HUES48 (cell line): ENCODE data around the gene ANTXR2.
"Not testable (repeated sequence)": the region's sequence is repeated elsewhere in the genome, so short reads cannot be mapped to it uniquely, and the experiment has no call there.

ENCODE experiments used
- H3K27ac ChIP-seq: one replicate; pipeline ENCODE4 v1.7.0; 2013; ENCODE audit warnings: low read depth, low read length, inconsistent platforms
- H3K27me3 ChIP-seq: 2 replicates; pipeline ENCODE4 v1.6.1; 2013; ENCODE audit warnings: mild to moderate bottlenecking, low read length; ENCODE audit not compliant: control insufficient read depth, insufficient read depth
- H3K36me3 ChIP-seq: 2 replicates; pipeline ENCODE4 v1.6.1; 2013; ENCODE audit warnings: low read length; ENCODE audit not compliant: control insufficient read depth, insufficient read depth
- H3K4me1 ChIP-seq: 2 replicates; pipeline ENCODE4 v1.6.1; 2013; ENCODE audit warnings: mild to moderate bottlenecking, low read length; ENCODE audit not compliant: control insufficient read depth, insufficient read depth
- H3K4me3 ChIP-seq: 2 replicates; pipeline ENCODE4 v1.5.1; 2013; ENCODE audit warnings: mild to moderate bottlenecking, low read depth, low read length
- H3K9ac ChIP-seq: 2 replicates; pipeline ENCODE4 v1.6.1; 2013; ENCODE audit warnings: mild to moderate bottlenecking, low read depth, low read length, moderate library complexity
- H3K9me3 ChIP-seq: 2 replicates; pipeline ENCODE4 v1.6.1; 2013; ENCODE audit warnings: low read length; ENCODE audit not compliant: control insufficient read depth, insufficient read depth

Gene ANTXR2

DNA sequence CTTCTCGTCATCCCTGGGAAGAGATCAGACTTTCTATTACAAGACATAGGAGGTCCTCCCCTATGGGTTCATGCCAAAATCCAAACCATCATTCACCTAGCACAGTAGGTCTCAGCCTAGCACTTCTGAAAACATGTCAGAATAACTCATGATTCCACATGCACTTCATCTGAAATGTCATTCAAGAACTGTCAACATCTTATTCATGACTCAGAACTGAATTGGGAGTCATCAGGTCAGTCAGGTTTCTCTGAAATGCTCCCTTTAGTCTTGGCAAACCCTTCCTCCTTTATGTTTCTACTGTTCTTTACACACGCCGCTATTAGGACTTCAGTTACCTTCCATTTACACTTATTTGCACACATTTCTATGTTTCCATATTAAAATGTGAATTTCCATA lies 67.2 kb downstream of the ANTXR2 start:
- Histone ChIP-seq H3K9me3 (no peaks in the 10 kb centered on the region), H3K36me3 (no peaks in the 10 kb centered on the region), H3K27me3 (no peaks in the 10 kb centered on the region), H3K4me3 (no peak overlapping the region), H3K9ac (no peak overlapping the region), H3K4me1 (no peaks in the 10 kb centered on the region), H3K27ac (no peak overlapping the region)

- Histone ChIP-seq H3K36me3 (no peaks in the 10 kb centered on the region), H3K27me3 (no peaks in the 10 kb centered on the region)
Measured at GRCh38 chr4:80004319-80004718, 68.7 kb downstream of the ANTXR2 start.

DNA sequence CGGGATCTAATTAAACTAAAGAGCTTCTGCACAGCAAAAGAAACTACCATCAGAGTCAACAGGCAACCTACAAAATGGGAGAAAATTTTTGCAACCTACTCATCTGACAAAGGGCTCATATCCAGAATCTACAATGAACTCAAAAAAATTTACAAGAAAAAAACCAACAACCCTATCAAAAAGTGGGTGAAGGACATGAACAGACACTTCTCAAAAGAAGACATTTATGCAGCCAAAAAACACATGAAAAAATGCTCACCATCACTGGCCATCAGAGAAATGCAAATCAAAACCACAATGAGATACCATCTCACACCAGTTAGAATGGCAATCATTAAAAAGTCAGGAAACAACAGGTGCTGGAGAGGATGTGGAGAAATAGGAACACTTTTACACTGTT lies 70.5 kb downstream of the ANTXR2 start:
- not testable (repeated sequence) for H3K9ac ChIP-seq, H3K27me3 ChIP-seq, H3K36me3 ChIP-seq, H3K9me3 ChIP-seq, H3K27ac ChIP-seq, H3K4me1 ChIP-seq, H3K4me3 ChIP-seq

More at GRCh38 chr4:80004319-80004718, 68.7 kb downstream of the ANTXR2 start:
- Histone ChIP-seq H3K4me3 (no peak overlapping the region), H3K27ac (no peak overlapping the region), H3K9ac (no peak overlapping the region), H3K9me3 (no peaks in the 10 kb centered on the region), H3K4me1 (no peaks in the 10 kb centered on the region)

- not testable (repeated sequence) for H3K27me3 ChIP-seq, H3K4me1 ChIP-seq, H3K4me3 ChIP-seq, H3K9ac ChIP-seq, H3K36me3 ChIP-seq, H3K9me3 ChIP-seq, H3K27ac ChIP-seq
Measured at GRCh38 chr4:79999048-79999447, 74.0 kb downstream of the ANTXR2 start.

GRCh38 chr4:79998201-79998600 lies 74.8 kb downstream of the ANTXR2 start:
- Histone ChIP-seq H3K36me3 (no peaks in the 10 kb centered on the region), H3K4me3 (no peak overlapping the region), H3K9me3 (no peaks in the 10 kb centered on the region), H3K27me3 (no peaks in the 10 kb centered on the region), H3K4me1 (no peaks in the 10 kb centered on the region), H3K27ac (no peak overlapping the region), H3K9ac (no peak overlapping the region)

- H3K36me3 ChIP-seq = no peaks in the 10 kb centered on the region
- no peaks in the 10 kb centered on the region for H3K4me1 ChIP-seq
- no peak overlapping the region for H3K27ac ChIP-seq
Measured at GRCh38 chr4:79996851-79997250, 76.2 kb downstream of the ANTXR2 start.

GRCh38 chr4:79993476-79993875 lies 79.6 kb downstream of the ANTXR2 start:
- H3K4me3 ChIP-seq = no peak overlapping the region
- no peak overlapping the region for H3K27ac ChIP-seq
- no peaks in the 10 kb centered on the region for H3K4me1 ChIP-seq
- no peak overlapping the region for H3K9ac ChIP-seq
- no peaks in the 10 kb centered on the region for H3K36me3 ChIP-seq
- no peaks in the 10 kb centered on the region for H3K9me3 ChIP-seq
- H3K27me3 ChIP-seq = no peaks in the 10 kb centered on the region

More at GRCh38 chr4:79996851-79997250, 76.2 kb downstream of the ANTXR2 start:
- no peaks in the 10 kb centered on the region for H3K27me3 ChIP-seq
- H3K9ac ChIP-seq = no peak overlapping the region
- no peaks in the 10 kb centered on the region for H3K9me3 ChIP-seq
- no peak overlapping the region for H3K4me3 ChIP-seq

DNA sequence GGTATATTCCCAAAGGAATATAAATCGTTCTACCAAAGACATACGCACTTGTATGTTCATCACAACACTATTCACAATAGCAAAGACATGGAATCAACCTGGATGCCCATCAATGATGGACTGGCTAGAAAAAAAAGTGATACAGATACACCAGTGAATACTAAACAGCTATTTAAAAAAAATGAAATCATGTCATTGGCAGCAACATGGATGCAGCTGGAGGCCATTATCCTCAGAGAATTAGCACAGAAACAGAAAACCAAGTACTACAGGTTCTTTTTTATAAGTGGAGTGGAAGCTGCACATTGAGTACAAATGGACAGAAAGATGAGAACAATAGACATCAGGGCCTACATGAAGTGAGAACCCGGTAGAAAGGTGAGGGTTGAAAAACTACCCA lies 81.4 kb downstream of the ANTXR2 start:
- no peak overlapping the region for H3K4me3 ChIP-seq
- H3K9ac ChIP-seq = no peak overlapping the region
- H3K27ac ChIP-seq = no peak overlapping the region
- no peaks in the 10 kb centered on the region for H3K9me3 ChIP-seq
- H3K36me3 ChIP-seq = no peaks in the 10 kb centered on the region
- H3K4me1 ChIP-seq = no peaks in the 10 kb centered on the region
- no peaks in the 10 kb centered on the region for H3K27me3 ChIP-seq

GRCh38 chr4:79991100-79991499 lies 81.9 kb downstream of the ANTXR2 start:
- not testable (repeated sequence) for H3K4me1 ChIP-seq, H3K9ac ChIP-seq, H3K27ac ChIP-seq, H3K9me3 ChIP-seq, H3K36me3 ChIP-seq, H3K4me3 ChIP-seq, H3K27me3 ChIP-seq

GRCh38 chr4:79987401-79987800 lies 85.6 kb downstream of the ANTXR2 start:
- Histone ChIP-seq H3K36me3 (no peaks in the 10 kb centered on the region), H3K4me3 (no peak overlapping the region), H3K27ac (no peak overlapping the region), H3K9me3 (no peaks in the 10 kb centered on the region), H3K4me1 (no peaks in the 10 kb centered on the region), H3K27me3 (no peaks in the 10 kb centered on the region), H3K9ac (no peak overlapping the region)

- Histone ChIP-seq H3K4me1 (no peaks in the 10 kb centered on the region), H3K9ac (no peak overlapping the region), H3K36me3 (no peaks in the 10 kb centered on the region), H3K27me3 (no peaks in the 10 kb centered on the region), H3K4me3 (no peak overlapping the region), H3K9me3 (no peaks in the 10 kb centered on the region), H3K27ac (no peak overlapping the region)
Measured at GRCh38 chr4:79983431-79983830, 89.6 kb downstream of the ANTXR2 start.
